ENCODE results near the gene STAT5B. TPM values are rescaled to one million over a fixed set of nuclear protein-coding genes. Genes with fewer than 3 reads are reported as not detected.
A peak's percentile ranks its signal among the peaks of the same experiment; 100 is the strongest.

The STAT5B gene
- total and polyA plus RNA-seq, 9 of the 15 experiments (the other 6 are each of a cell fraction or from before 2014, with no cell fraction given), result 20.8 to 176 (median 92.4) TPM

DNA sequence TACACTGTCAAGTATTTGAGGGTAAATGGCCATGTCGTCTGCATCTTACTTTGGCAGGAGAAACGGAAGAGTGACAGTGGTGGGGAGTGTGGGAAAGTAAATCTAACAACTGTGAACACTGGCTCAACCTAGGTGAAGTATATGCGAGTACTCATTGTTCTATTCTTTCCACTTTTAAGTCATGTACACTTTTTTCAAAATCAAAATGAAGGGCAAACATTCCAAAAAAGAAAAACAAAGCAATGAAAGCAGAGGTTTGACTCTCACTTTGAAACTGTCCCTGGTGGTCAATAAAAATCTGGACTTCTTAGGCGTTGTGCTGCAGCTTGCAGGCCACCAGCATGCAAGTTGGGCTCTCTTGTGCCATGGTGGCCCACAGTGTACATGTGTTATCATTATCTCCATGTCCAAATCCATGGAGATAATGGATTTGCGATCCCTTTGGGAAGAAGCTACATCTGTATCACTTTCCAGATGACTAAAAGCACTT is 32.7 kb downstream of the STAT5B start:
- no peaks in the 10 kb centered on the region for H3K27me3 ChIP-seq (ENCODE audit: control insufficient read depth in 2 of 2, insufficient read depth in 2 of 2, low read length in 2 of 2)
- H2AFZ ChIP-seq (ENCODE audit: low read depth, low read length), result no peak overlapping the region
- peaks cover 11 to 21% of the 10 kb centered on the region in 2 experiments; a peak in 3 of 5 replicates for H3K4me1 ChIP-seq (replicated peaks in 1 of 2; ENCODE audit: control insufficient read depth in 2 of 2, insufficient read depth in 2 of 2, low read length in 2 of 2)
- H4K20me1 ChIP-seq (replicated peaks; ENCODE audit: control insufficient read depth, insufficient read depth, low read length), result no peaks in the 10 kb centered on the region; the same call in 1 of the 2 replicates
- ATAC-seq, result peak; percentile 55
- H3K4me3 ChIP-seq, result no peak overlapping the region
- in situ Hi-C loops (cut with MboI) (no loop called here), intact Hi-C loops (cut with micrococcal nuclease) (no loop called here)
- POLR2A ChIA-PET, result interaction anchor here (0.6 to 0.8 kb wide), 3 partner anchors 12 to 108 kb away, joined by 3 read pairs; no protein-coding TSS in a partner anchor
- CTCF ChIA-PET (ENCODE audit: low intra/inter-chr PET ratio), result no interaction called here
- no peak overlapping the region for H3K9ac ChIP-seq (ENCODE audit: insufficient read depth in 1 of 2, low read depth in 2 of 2, low read length in 2 of 2)
- TF ChIP-seq ILF3 (IDR thresholded peaks at IDR 0.05; ENCODE audit: borderline replicate concordance) (no peak), E2F8 (IDR thresholded peaks at IDR 0.05; ENCODE audit: low read depth, partially characterized antibody) (no peak)
- TF ChIP-seq, protein P1, sequence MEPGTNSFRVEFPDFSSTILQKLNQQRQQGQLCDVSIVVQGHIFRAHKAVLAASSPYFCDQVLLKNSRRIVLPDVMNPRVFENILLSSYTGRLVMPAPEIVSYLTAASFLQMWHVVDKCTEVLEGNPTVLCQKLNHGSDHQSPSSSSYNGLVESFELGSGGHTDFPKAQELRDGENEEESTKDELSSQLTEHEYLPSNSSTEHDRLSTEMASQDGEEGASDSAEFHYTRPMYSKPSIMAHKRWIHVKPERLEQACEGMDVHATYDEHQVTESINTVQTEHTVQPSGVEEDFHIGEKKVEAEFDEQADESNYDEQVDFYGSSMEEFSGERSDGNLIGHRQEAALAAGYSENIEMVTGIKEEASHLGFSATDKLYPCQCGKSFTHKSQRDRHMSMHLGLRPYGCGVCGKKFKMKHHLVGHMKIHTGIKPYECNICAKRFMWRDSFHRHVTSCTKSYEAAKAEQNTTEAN (CRISPR knock-in tag; IDR thresholded peaks at IDR 0.05), result no peak
- no TSS peak for BruUV-seq (replicated peaks)
- no peaks in the 10 kb centered on the region for H3K9me1 ChIP-seq (ENCODE audit: control insufficient read depth, insufficient read depth, low read length)
- no peak for DNase-seq (ENCODE audit: extremely low read depth in 1 of 4, low spot score in 3 of 4)
- peak overlapping the region; percentile 46; the same call in 1 of the 3 replicates for H3K27ac ChIP-seq (ENCODE audit: extremely low read depth, low read depth, low read length)
- no peaks in the 10 kb centered on the region for H3K9me3 ChIP-seq (replicated peaks; ENCODE audit: control insufficient read depth, insufficient read depth, low read depth, low read length)
- WGBS (ENCODE audit: insufficient coverage, low coverage, missing lambda C conversion rate), result 35% methylated on average over 5 of the region's 5 CpGs
- FAIRE-seq, result no peak
- H3K36me3 ChIP-seq (ENCODE audit: control insufficient read depth, insufficient read depth, low read length), result peaks cover 30% of the 10 kb centered on the region; the same call in 2 of the 3 replicates
- H3K79me2 ChIP-seq (ENCODE audit: control insufficient read depth, insufficient read depth, low read length), result peaks cover 92% of the 10 kb centered on the region
- 0 out of 2 replicates have a peak overlapping the region, but pooled peaks have one; percentile 9 for H3K4me2 ChIP-seq (ENCODE audit: insufficient read depth, low read length)

Data from K562 (cell line).